HG02852 (cell line): ENCODE measurements around the gene ARCN1.

Experiments
- ATAC-seq: cut with Tn5 transposase; IDR thresholded peaks from one replicate; pipeline ENCODE4 v1.9.1; 2021; ENCODE audit warnings: mild to moderate bottlenecking, moderate library complexity; ENCODE audit not compliant: unreplicated experiment

The ARCN1 gene

DNA sequence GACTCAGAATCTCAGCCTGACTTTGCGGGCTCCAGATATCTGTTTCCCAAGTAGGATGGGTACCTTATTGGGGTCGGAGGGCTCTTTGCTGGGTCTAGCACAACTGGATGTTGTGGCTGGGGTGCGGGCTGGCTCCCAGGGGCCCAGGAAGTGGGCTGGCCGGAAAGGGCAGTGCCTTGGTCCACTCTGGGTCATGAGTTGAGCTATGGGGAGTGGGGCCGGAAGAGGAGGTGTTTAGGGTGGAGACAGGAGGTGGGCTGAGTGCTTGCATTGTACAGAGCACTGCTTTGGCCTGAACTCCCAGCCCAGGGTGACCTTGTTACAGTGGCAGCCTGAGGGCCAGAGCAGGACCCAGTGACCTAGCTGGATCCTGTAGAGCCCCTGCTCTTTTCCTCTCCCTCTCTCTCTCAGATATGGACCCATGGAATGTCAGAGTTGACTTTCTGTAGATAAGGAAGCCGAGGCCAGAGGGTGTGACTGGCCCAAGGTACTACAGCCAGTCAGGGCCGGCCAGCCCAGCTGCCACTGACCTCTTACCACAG, 48.4 kb downstream of the ARCN1 start:
- ATAC-seq: no peak

GRCh38 chr11:118621071-118621783, 49.0 kb downstream of the ARCN1 start:
- ATAC-seq: no peak

DNA sequence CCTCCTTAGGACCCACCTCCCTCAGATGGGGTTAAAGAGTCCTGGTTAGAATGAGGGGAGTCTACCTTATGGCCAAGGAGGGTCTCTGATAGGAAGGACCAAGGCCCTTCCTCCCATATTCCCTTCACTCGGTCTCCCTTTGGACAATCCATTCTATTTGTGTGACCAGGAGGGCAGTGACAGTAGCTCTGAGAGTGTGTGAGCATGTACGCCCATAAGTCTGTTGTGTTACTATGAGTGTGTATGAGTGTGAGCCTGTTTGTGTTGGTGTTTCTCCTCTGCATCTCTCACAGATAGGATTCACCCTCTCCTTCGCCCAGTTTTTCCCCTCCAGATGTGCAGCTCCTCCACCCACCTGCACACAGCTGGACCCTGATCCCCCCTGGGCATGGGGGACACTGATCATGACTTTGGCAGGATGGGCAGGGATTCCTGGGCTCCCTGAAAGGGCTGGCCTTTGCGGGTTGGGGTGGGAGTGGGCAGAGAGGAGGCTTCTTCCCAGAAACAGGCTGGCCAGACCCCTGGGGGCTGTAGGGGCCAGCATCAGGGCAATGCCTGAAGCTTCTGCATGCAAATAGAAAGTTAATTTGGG, 49.7 kb downstream of the ARCN1 start:
- ATAC-seq: no peak

DNA sequence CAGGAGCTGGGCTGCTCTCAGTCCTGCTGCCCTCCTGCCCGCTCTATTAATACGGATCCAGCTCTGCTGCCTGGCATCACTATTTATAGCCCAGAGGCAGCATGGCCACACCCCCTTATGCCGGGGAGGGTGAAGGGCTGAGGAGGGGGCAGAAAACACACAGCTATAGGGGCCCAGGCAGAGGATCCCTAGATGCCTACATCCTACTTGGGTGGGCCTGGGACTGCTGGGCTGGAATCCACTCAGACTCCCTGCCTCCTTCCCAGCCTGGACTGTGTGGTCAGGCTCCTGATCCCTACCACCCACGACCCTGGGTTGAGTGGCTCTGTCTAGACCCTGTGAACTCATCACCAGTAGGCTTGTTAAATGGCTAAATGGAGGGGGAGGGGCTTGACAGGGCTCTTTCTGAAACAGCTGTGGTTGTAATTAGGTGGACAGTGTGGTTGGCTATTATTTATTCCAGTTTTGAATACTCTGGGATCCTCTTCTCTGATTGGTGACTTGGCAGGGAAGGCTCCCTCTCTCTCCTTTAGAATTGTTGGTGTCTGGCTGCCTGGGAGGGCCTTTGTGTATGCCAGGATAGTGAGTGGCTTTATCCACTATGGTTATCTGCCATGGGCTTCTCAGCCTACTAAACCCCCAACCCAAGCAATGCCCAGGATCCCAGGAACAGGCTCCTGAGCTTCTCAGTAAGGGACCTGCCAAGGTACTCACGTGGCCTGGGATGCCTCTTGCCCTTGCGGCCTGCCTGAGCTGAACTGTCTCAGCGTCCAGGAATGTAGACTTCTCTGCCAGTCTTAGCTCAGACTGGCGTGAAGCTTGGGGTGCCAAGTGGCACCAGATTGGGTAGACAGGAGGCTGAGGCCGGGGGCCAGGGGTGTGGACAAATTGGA, 50.4 kb downstream of the ARCN1 start:
- no peak for ATAC-seq

- ATAC-seq: no peak
Measured at GRCh38 chr11:118623269-118623655, 51.1 kb downstream of the ARCN1 start.

- no peak for ATAC-seq
Measured at GRCh38 chr11:118625036-118625690, 53.0 kb downstream of the ARCN1 start.

DNA sequence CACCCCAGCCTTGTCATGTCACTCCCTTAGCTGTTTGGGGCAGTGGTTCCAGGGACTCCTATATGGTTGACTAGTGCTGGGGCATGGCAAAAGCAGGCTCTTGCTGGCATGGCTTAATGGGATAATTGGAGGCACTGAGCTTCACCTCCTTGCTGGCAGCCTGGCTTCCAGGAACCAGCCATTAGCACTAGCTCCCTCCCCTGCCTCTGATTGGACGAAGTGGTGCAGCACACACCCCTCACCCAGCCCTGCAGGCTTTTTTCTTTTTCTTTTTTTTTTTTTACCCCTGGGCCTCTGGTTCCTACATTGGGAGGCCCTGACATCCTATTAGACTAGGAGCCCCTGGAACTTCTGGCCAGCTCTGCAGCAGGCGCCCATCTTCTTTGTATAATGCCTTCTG, 53.8 kb downstream of the ARCN1 start:
- ATAC-seq: no peak

GRCh38 chr11:118627566-118627965, 55.4 kb downstream of the ARCN1 start:
- no peak for ATAC-seq

GRCh38 chr11:118628031-118628430, 55.8 kb downstream of the ARCN1 start:
- ATAC-seq: no peak

DNA sequence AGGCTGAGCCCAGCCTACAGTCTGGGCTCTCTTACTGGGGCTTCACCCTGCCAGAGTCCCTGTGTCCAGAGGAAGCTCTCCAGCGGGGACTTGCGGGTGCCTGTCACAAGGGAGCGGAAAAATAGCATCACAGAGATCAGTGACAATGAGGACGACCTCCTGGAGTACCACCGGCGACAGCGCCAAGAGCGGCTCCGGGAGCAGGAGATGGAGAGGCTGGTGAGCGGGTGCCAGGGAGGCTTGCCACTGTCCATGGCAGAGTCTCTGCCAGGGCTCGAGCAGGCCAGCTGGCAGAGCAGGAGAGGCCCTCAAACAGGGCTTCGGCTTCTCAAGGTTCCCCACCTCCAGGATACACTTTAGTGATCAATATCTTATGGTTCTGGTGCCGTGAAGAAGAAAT, 56.2 kb downstream of the ARCN1 start:
- no peak for ATAC-seq

DNA sequence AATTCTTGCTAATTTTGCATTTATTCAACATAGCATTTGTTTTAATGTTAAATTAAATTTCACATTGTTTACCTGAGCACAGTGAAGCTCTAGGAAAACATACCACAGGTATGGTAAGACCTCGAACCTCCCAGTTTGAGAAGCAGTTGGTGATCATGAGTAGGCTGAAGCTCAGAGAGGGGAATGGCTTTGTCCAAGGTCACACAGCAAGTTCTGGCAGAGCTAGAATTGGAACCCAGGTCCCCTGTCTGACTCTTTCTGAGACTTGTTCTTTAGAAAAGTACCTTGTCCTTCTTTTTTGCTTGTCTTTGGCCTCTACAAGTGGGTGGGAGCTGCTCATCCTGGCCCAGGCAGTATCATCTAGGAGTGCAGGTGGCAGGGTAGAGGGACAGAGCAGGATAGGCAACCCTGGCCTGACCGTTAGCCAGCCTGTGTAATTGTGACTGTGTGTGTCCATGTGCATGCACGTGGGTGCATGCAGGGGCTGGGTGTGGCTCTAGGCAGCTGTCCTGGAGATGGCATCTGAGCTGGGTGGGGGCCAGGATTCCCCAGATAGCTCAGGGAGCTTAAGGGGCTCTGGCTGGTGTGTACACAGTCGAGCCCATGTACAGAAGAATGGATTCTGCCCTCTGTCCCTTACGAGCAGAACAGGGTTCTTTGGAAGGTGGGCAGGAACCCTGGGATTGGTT, 56.8 kb downstream of the ARCN1 start:
- no peak for ATAC-seq

GRCh38 chr11:118629761-118630661, 57.8 kb downstream of the ARCN1 start:
- ATAC-seq: no peak

DNA sequence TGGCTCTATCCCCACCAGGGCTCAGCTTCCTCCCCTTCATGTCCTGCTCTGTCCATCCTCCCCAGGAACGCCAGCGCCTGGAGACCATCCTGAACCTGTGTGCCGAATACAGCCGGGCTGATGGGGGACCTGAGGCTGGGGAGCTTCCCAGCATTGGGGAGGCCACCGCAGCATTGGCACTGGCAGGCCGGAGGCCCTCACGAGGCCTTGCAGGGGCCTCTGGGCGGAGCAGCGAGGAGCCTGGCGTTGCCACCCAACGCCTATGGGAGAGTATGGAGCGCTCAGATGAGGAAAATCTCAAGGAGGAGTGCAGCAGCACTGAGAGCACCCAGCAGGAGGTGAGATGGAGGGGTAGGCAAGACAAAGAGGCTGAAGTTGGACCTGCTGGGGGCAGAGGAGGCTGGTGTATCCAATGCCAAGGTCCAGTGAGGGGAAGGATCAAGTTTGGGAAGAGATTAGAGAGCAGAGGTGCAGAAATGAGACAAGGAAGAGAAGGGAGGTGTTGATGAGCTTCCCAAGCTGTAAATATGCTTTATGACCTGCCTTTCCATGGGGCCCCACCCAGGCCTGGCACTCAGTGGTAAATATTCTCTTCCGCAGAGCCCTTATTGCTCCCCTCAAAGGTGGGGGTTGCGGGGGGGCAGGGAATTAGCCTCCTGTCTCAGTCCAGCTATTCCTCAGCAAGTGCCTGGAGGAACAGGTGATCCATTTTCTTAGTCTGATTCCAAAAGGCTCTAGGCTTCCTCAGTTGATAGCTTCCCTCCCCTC, 59.1 kb downstream of the ARCN1 start:
- no peak for ATAC-seq

- ATAC-seq: no peak
Measured at GRCh38 chr11:118632577-118633318, 60.5 kb downstream of the ARCN1 start.

- no peak for ATAC-seq
Measured at GRCh38 chr11:118633319-118633690, 61.1 kb downstream of the ARCN1 start.

GRCh38 chr11:118633979-118634378, 61.8 kb downstream of the ARCN1 start:
- no peak for ATAC-seq

DNA sequence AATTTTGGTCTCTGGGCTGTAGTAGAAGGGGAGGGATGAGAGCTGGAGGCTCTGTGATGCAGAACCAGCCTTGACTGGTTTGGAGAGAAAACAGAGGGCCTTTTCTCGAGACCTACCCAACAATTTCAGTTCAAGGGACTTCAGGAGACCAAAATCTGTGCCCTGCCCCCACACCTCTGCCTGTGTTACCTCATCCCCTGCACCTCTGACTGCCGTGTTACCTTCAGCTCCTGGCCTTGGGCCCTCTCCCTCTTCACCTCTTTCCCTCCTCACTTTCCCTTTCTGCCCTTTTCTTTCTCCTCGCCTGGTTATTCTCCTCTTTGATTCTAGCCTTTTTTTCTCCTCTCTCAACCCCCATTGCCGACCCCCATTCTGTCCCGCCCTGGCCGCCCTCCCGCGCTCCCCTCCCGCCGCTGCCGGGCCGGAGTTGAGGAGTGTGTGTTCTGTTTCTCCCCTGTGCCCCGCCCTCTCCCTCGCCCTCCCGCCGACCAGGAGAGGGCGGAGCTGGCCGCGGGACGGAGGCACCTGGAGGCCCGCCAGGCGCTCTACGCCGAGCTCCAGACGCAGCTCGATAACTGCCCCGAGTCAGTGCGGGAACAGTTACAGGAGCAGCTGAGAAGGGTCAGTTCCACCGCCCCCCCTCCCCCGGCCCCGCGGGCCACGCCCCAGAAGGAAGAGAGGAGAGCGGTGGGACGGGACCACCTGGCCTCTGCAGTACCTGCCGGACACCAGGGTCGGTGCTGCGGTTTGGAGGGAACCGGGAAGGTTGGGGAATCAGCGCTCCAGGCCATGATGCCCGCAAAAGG, 62.4 kb downstream of the ARCN1 start:
- ATAC-seq: no peak
